GM19239 (cell line): ENCODE data around the gene HCN1.
"Not testable (repeated sequence)": the region's sequence is repeated elsewhere in the genome, so short reads cannot be mapped to it uniquely, and the experiment has no call there.

Source experiments
- DNase-seq: peaks from one replicate; pipeline ENCODE4 v3.0.0; 2011; ENCODE audit warnings: low spot score; ENCODE audit not compliant: insufficient read length
- FAIRE-seq: peaks from 2 replicates; lab custom pipeline; 2011; peaks lifted over from hg19 to GRCh38; lab: Jason Lieb, UNC

Gene HCN1

GRCh38 chr5:45335978-45336377 is 360.2 kb downstream of the HCN1 start:
- DNase-seq (no peak), FAIRE-seq (no peak)

- FAIRE-seq: no peak
- DNase-seq: no peak
Measured at GRCh38 chr5:45335346-45335745, 360.8 kb downstream of the HCN1 start.

- DNase-seq: no peak
- no peak for FAIRE-seq
Measured at GRCh38 chr5:45334939-45335338, 361.2 kb downstream of the HCN1 start.

GRCh38 chr5:45312627-45313026 is 383.6 kb downstream of the HCN1 start:
- FAIRE-seq, DNase-seq: not testable (repeated sequence)

GRCh38 chr5:45295231-45295630 is 400.9 kb downstream of the HCN1 start:
- FAIRE-seq: no peak
- no peak for DNase-seq

- DNase-seq (no peak), FAIRE-seq (no peak)
Measured at GRCh38 chr5:45288746-45289145, 407.4 kb downstream of the HCN1 start.

GRCh38 chr5:45284436-45284835 is 411.7 kb downstream of the HCN1 start:
- DNase-seq: no peak
- no peak for FAIRE-seq

- FAIRE-seq: no peak
- DNase-seq: no peak
Measured at GRCh38 chr5:45281081-45281480, 415.1 kb downstream of the HCN1 start.

- DNase-seq: no peak
Measured at GRCh38 chr5:45279109-45279508, 417.1 kb downstream of the HCN1 start.

GRCh38 chr5:45277860-45278259 is 418.3 kb downstream of the HCN1 start:
- DNase-seq (no peak), FAIRE-seq (no peak)

More at GRCh38 chr5:45279109-45279508, 417.1 kb downstream of the HCN1 start:
- FAIRE-seq: no peak

- no peak for FAIRE-seq
- DNase-seq: no peak
Measured at GRCh38 chr5:45274241-45274640, 421.9 kb downstream of the HCN1 start.

GRCh38 chr5:45271626-45272025 is 424.6 kb downstream of the HCN1 start:
- no peak for DNase-seq
- FAIRE-seq: no peak

- no peak for DNase-seq
- FAIRE-seq: no peak
Measured at GRCh38 chr5:45264447-45264846, 431.7 kb downstream of the HCN1 start.

- DNase-seq (no peak), FAIRE-seq (no peak)
Measured at GRCh38 chr5:45262061-45262590, 434.1 kb downstream of the HCN1 start.

GRCh38 chr5:45261125-45261524 is 435.1 kb downstream of the HCN1 start:
- FAIRE-seq (no peak), DNase-seq (no peak)

GRCh38 chr5:45260292-45260691 is 435.9 kb downstream of the HCN1 start:
- DNase-seq (no peak), FAIRE-seq (no peak)

- DNase-seq (no peak), FAIRE-seq (no peak)
Measured at GRCh38 chr5:45252978-45253377, 443.2 kb downstream of the HCN1 start.

- DNase-seq (no peak), FAIRE-seq (no peak)
Measured at GRCh38 chr5:45252541-45252940, 443.6 kb downstream of the HCN1 start.

- FAIRE-seq (no peak), DNase-seq (no peak)
Measured at GRCh38 chr5:45225571-45226031, 470.6 kb downstream of the HCN1 start.

- no peak for FAIRE-seq
- DNase-seq: no peak
Measured at GRCh38 chr5:45205403-45205961, 490.7 kb downstream of the HCN1 start.
